NT2/D1 (cell line): ENCODE measurements around the gene COLEC12.

Experiments
- SUZ12 ChIP-seq: IDR thresholded peaks from 2 replicates; pipeline ENCODE4 v1.6.1; 2011; ENCODE audit not compliant: insufficient read length, insufficient read depth; ENCODE audit errors: extremely low read depth
- YY1 ChIP-seq: IDR thresholded peaks from 2 replicates; pipeline ENCODE4 v1.6.1; 2011; ENCODE audit not compliant: insufficient read length, insufficient read depth

DNA sequence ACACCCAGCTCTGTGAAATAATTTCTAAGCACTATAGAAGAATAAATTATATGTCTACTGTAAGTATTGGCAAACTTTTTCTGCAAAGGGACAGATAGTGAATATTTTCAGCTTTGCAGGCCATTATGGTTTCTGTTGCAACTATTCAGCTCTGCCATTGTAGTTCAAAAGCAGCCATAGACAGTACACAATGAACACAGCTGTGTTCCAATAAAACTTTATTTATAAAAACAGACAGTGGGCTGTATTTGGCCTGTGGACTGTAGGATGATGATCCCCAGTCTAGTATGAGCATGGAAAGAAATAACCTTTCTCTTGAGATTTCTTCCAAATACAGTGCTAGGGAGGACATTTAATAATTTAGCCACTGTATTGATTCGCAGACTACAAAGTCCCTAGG, 197.5 kb downstream of the COLEC12 start:
- TF ChIP-seq YY1 (no peak), SUZ12 (no peak)
